Smooth muscle cell (in vitro differentiated cells): Measurements from ENCODE around the gene NTM. TPM values are rescaled to one million over a fixed set of nuclear protein-coding genes. Genes with fewer than 3 reads are reported as not detected.
"Not testable (repeated sequence)": the region's sequence is repeated elsewhere in the genome, so short reads cannot be mapped to it uniquely, and the experiment has no call there.

Experiments
- DNase-seq: peaks from one replicate; lab custom pipeline; 2025; ENCODE audit not compliant: unreplicated experiment; lab: John Stamatoyannopoulos, UW
- H2AFZ ChIP-seq: fragments of 200-600 bp; sonication (generic); 2 replicates; pipeline ENCODE4 v1.6.0; 2016; ENCODE audit warnings: antibody characterized with exemption, low read depth, mild to moderate bottlenecking
- H3F3A ChIP-seq: fragments of 200-600 bp; sonication (generic); 2 replicates; pipeline ENCODE4 v1.6.0; 2017; ENCODE audit warnings: antibody characterized with exemption, low read depth
- H3K27ac ChIP-seq: fragments of 200-600 bp; sonication (generic); 2 replicates; pipeline ENCODE4 v1.5.1; 2016; ENCODE audit warnings: low read depth, mild to moderate bottlenecking
- H3K27me3 ChIP-seq: fragments of 200-600 bp; sonication (generic); 2 replicates; pipeline ENCODE4 v1.6.1; 2016; ENCODE audit warnings: low read depth, mild to moderate bottlenecking
- H3K36me3 ChIP-seq: fragments of 200-600 bp; sonication (generic); 2 replicates; pipeline ENCODE4 v1.5.1; 2016; ENCODE audit warnings: low read depth
- H3K4me1 ChIP-seq: fragments of 200-600 bp; sonication (generic); 2 replicates; pipeline ENCODE4 v1.5.1; 2016; ENCODE audit warnings: low read depth
- H3K4me2 ChIP-seq: fragments of 200-600 bp; sonication (generic); 2 replicates; pipeline ENCODE4 v1.6.0; 2016; ENCODE audit warnings: mild to moderate bottlenecking
- H3K4me3 ChIP-seq: fragments of 200-600 bp; sonication (generic); 2 replicates; pipeline ENCODE4 v1.5.1; 2016; ENCODE audit warnings: mild to moderate bottlenecking
- H3K79me2 ChIP-seq: fragments of 200-600 bp; sonication (generic); 2 replicates; pipeline ENCODE4 v1.6.0; 2016; ENCODE audit warnings: low read depth, mild to moderate bottlenecking
- H3K9ac ChIP-seq: fragments of 200-600 bp; sonication (generic); 2 replicates; pipeline ENCODE4 v1.6.0; 2016; ENCODE audit warnings: low read depth
- H3K9me3 ChIP-seq: fragments of 200-600 bp; sonication (generic); replicated peaks from 2 replicates; pipeline ENCODE4 v1.5.1; 2016; ENCODE audit warnings: low read depth
- H4K20me1 ChIP-seq: fragments of 200-600 bp; sonication (generic); 2 replicates; pipeline ENCODE4 v1.6.0; 2016; ENCODE audit warnings: low read depth
- WGBS: methylation state at CpG from one replicate; pipeline ENCODE4 v1.1.7; 2016; ENCODE audit warnings: low lambda C conversion rate; 5-methylcytosine and 5-hydroxymethylcytosine counted together
- polyA plus RNA-seq: library from polyadenylated mRNA; unstranded; fragments of >200 nt; fragmentation: Nextera tagmentation; extraction: Ambion mirVana; gene quantifications from 2 replicates; pipeline ENCODE4 v1.2.1, GENCODE V29; 2016
- total RNA-seq: library from RNA; depleted of rRNA; stranded (reverse); fragments of >200 nt; gene quantifications from 2 replicates; pipeline ENCODE4 v1.2.3, GENCODE V29; 2014
- TF ChIP-seq, protein P1 (sequence below): fragments of 200-600 bp; sonication (generic); IDR thresholded peaks from 2 replicates; pipeline ENCODE4 v1.5.1; 2017; ENCODE audit warnings: borderline replicate concordance, mild to moderate bottlenecking, antibody characterized with exemption; ENCODE audit not compliant: insufficient read depth, poor library complexity, severe bottlenecking

Gene NTM
- total and polyA plus RNA-seq, 2 experiments from 2014 or later = 68.9 to 123 TPM

DNA sequence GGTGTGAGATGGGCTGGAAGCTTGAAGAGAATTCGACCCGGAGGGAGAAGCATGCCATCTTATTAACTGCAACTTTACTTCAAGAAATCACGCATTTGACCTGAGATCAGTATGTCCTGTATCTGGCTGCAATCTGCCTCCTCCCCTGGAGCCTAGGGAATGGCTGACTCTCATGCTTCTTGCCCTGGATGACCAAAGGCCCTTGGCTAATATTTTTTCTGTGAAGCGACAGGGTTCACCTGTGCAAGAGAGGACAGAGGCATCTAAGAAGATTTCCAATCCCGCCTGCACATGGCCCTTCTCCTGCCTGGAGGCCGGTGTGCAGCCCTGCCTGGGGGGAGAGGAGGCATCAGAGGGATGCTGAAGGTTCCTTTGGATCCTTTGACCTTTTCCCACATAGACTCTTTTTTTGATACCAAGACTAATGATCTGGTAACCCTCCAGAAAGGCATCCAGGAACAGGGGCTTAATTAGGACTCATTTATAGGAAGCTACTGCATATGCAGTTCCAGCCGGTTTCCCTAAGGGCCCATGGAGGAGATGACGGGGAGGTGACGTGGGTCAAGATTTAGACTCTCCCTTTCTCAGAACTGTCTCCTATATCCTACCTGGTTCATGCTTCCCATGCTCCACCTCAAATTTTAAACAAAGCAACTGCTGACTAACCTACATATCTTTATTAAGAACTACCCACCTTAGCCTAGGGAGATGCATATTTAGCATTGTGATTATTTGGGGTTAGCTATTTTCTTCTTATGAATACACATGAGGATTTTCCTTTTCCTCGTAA, 50.8 kb downstream of the NTM start:
- H3F3A ChIP-seq = no peaks in the 10 kb centered on the region
- no peak overlapping the region for H3K27ac ChIP-seq
- H3K9ac ChIP-seq = no peak overlapping the region
- TF ChIP-seq, protein P1, sequence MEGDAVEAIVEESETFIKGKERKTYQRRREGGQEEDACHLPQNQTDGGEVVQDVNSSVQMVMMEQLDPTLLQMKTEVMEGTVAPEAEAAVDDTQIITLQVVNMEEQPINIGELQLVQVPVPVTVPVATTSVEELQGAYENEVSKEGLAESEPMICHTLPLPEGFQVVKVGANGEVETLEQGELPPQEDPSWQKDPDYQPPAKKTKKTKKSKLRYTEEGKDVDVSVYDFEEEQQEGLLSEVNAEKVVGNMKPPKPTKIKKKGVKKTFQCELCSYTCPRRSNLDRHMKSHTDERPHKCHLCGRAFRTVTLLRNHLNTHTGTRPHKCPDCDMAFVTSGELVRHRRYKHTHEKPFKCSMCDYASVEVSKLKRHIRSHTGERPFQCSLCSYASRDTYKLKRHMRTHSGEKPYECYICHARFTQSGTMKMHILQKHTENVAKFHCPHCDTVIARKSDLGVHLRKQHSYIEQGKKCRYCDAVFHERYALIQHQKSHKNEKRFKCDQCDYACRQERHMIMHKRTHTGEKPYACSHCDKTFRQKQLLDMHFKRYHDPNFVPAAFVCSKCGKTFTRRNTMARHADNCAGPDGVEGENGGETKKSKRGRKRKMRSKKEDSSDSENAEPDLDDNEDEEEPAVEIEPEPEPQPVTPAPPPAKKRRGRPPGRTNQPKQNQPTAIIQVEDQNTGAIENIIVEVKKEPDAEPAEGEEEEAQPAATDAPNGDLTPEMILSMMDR = no peak
- no peaks in the 10 kb centered on the region for H3K4me1 ChIP-seq
- H3K4me2 ChIP-seq = no peak overlapping the region
- H3K36me3 ChIP-seq = no peaks in the 10 kb centered on the region
- H3K4me3 ChIP-seq = no peak overlapping the region
- H3K27me3 ChIP-seq = no peaks in the 10 kb centered on the region
- H3K9me3 ChIP-seq = no peaks in the 10 kb centered on the region
- no peaks in the 10 kb centered on the region for H4K20me1 ChIP-seq
- WGBS = 92% methylated on average over 10 of the region's 10 CpGs
- no peak overlapping the region for H2AFZ ChIP-seq
- no peak for DNase-seq
- H3K79me2 ChIP-seq = no peaks in the 10 kb centered on the region

DNA sequence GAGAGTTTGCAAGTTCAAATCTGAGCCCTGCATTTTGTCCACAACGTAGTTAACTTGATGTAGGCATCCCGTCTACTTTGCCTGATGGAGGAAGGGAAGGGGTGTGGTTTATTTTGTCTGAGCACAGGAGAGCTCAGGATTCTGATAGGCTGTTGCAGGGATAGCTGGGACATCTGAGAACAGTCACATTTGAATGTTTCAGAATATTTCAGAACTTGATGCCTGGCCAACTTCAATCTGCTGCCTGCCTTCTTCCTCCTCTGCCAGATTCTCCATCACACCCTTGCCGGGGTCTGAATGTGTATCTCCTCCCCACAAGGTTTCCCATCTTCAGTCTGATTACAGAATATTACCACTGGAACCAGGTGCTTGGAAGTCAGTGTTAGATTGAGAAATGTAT, 51.6 kb downstream of the NTM start:
- H3K27ac ChIP-seq = no peak overlapping the region
- H3K79me2 ChIP-seq = no peaks in the 10 kb centered on the region
- H3K27me3 ChIP-seq = no peaks in the 10 kb centered on the region
- no peak for DNase-seq
- H3K4me3 ChIP-seq = no peak overlapping the region
- H2AFZ ChIP-seq = no peak overlapping the region
- 91% methylated on average over 3 of the region's 3 CpGs for WGBS
- H3K4me1 ChIP-seq = no peaks in the 10 kb centered on the region
- TF ChIP-seq, protein P1 = no peak
- H3K9ac ChIP-seq = no peak overlapping the region
- no peaks in the 10 kb centered on the region for H3K36me3 ChIP-seq
- no peaks in the 10 kb centered on the region for H4K20me1 ChIP-seq
- H3K9me3 ChIP-seq = no peaks in the 10 kb centered on the region
- H3K4me2 ChIP-seq = no peak overlapping the region
- H3F3A ChIP-seq = no peaks in the 10 kb centered on the region

DNA sequence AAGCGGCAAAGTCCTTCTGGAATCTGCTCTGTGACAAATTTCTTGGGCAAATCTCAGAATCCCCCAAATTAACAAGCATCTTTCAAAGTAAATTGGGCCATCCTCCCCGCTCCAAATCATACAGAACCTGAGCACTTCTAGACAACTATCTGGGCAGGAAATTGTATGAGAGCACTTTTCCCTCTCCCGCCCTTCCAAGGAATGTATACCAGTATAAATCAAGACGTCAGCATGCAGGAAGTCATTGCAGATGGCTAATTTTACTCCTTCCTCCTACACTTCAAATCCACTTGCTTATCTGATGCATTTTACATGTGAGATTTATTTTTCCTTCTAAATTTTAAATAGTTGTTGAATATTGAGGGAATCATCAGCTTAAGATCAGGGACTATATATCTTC, 52.1 kb downstream of the NTM start:
- no peak overlapping the region for H2AFZ ChIP-seq
- no peaks in the 10 kb centered on the region for H3K9me3 ChIP-seq
- no peak overlapping the region for H3K9ac ChIP-seq
- no peaks in the 10 kb centered on the region for H3K79me2 ChIP-seq
- no peak overlapping the region for H3K4me3 ChIP-seq
- no peaks in the 10 kb centered on the region for H3F3A ChIP-seq
- peak overlapping the region; percentile 76 for H3K27ac ChIP-seq
- H3K36me3 ChIP-seq = no peaks in the 10 kb centered on the region
- no peak overlapping the region for H3K4me2 ChIP-seq
- DNase-seq = no peak
- WGBS = 73% methylated on average over 4 of the region's 4 CpGs
- H4K20me1 ChIP-seq = no peaks in the 10 kb centered on the region
- H3K27me3 ChIP-seq = no peaks in the 10 kb centered on the region
- TF ChIP-seq, protein P1 = no peak
- H3K4me1 ChIP-seq = no peaks in the 10 kb centered on the region

DNA sequence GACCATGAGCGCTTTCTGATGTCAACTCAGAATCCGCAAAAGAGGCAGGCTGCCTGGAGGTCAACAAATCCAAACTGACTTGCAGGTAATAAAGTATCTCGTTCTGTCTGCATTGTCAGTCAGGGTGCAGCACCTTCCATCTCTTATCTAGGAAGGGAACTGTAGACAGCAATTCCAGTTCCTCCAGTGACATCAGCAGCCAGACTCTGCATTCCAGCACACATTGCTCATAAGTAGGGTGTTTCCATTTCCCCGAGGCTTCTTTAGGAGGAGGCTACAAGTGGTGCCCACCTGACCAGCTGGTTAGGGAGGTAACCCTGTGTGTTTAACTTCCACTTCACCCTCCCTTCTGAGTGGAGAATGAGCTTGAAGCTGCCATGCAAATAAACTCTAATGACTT, 53.3 kb downstream of the NTM start:
- no peaks in the 10 kb centered on the region for H3K36me3 ChIP-seq
- no peak overlapping the region for H2AFZ ChIP-seq
- H3K4me2 ChIP-seq = peak overlapping the region; percentile 19
- H3F3A ChIP-seq = no peaks in the 10 kb centered on the region
- WGBS = 34% methylated on average over 4 of the region's 4 CpGs
- no peaks in the 10 kb centered on the region for H3K79me2 ChIP-seq
- peak overlapping the region; percentile 27 for H3K9ac ChIP-seq
- H3K4me3 ChIP-seq = no peak overlapping the region
- H3K4me1 ChIP-seq = no peaks in the 10 kb centered on the region
- no peaks in the 10 kb centered on the region for H3K27me3 ChIP-seq
- TF ChIP-seq, protein P1 = no peak
- no peaks in the 10 kb centered on the region for H4K20me1 ChIP-seq
- peak overlapping the region; percentile 76 for H3K27ac ChIP-seq
- no peaks in the 10 kb centered on the region for H3K9me3 ChIP-seq
- DNase-seq = no peak

DNA sequence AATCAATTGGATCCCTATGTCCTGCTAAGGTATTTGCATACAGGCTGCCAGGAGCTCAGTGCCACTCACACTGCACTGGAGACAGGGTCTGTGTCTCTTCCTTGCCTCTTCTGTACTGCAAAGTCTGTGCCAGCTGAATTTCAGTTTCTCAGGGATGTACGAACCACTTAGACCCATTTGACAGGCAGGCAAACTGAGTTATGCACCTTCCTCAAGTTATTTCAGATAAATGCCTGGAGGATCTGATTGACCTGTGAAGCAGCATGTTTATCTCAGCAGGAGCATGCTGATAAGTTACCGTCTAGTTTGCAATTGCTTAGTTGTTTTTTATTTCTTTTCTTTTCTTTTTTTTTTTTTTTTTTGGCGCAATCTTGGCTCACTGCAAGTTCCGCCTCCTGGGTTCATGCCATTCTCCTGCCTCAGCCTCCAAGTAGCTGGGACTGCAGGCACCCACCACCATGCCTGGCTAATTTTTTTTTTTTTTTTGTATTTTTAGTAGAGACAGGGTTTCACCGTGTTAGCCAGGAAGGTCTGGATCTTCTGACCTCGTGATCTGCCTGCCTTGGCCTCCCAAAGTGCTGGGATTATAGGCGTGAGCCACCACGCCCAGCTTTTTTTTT, 54.0 kb downstream of the NTM start:
- H3K9me3 ChIP-seq, H2AFZ ChIP-seq, DNase-seq, H3K4me3 ChIP-seq, H4K20me1 ChIP-seq, H3K4me1 ChIP-seq, H3K27me3 ChIP-seq, H3K9ac ChIP-seq, H3K36me3 ChIP-seq, H3K79me2 ChIP-seq, H3K4me2 ChIP-seq, H3F3A ChIP-seq: not testable (repeated sequence)
- 83% methylated on average over 8 of the region's 8 CpGs for WGBS
- peak overlapping the region; percentile 16 for H3K27ac ChIP-seq
